ENCODE results near the gene CATSPER3.

- TF ChIP-seq, protein P1, sequence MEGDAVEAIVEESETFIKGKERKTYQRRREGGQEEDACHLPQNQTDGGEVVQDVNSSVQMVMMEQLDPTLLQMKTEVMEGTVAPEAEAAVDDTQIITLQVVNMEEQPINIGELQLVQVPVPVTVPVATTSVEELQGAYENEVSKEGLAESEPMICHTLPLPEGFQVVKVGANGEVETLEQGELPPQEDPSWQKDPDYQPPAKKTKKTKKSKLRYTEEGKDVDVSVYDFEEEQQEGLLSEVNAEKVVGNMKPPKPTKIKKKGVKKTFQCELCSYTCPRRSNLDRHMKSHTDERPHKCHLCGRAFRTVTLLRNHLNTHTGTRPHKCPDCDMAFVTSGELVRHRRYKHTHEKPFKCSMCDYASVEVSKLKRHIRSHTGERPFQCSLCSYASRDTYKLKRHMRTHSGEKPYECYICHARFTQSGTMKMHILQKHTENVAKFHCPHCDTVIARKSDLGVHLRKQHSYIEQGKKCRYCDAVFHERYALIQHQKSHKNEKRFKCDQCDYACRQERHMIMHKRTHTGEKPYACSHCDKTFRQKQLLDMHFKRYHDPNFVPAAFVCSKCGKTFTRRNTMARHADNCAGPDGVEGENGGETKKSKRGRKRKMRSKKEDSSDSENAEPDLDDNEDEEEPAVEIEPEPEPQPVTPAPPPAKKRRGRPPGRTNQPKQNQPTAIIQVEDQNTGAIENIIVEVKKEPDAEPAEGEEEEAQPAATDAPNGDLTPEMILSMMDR (IDR thresholded peaks at IDR 0.05 in 2 of 3, conservative IDR thresholded peaks at IDR 0.05 in 1 of 3; ENCODE audit: borderline replicate concordance in 1 of 3, insufficient read depth in 1 of 3, low read depth in 2 of 3, low read length in 2 of 3), result no peak
- TF ChIP-seq EZH2 (IDR thresholded peaks at IDR 0.05), result no peak
- no peak for TF ChIP-seq ELF1 (IDR thresholded peaks at IDR 0.05; ENCODE audit: borderline replicate concordance, low read depth)
- TF ChIP-seq MAX (IDR thresholded peaks at IDR 0.05), result no peak
- no peak for TF ChIP-seq YY1 (IDR thresholded peaks at IDR 0.05; ENCODE audit: extremely low read depth, insufficient replicate concordance, low read depth, low read length)
- TF ChIP-seq EZH2phosphoT487 (IDR thresholded peaks at IDR 0.05; ENCODE audit: borderline replicate concordance), result no peak
- no peak for TF ChIP-seq SP1 (IDR thresholded peaks at IDR 0.05; ENCODE audit: low read depth)
- no peak for TF ChIP-seq RAD21 (IDR thresholded peaks at IDR 0.05; ENCODE audit: low read depth)
- TF ChIP-seq POLR2AphosphoS5 (IDR thresholded peaks at IDR 0.05; ENCODE audit: low read depth, low read length), result no peak
- no peak for TF ChIP-seq REST (IDR thresholded peaks at IDR 0.05; ENCODE audit: low read depth)
- TF ChIP-seq CEBPB (IDR thresholded peaks at IDR 0.05; ENCODE audit: low read depth), result no peak
Measured at GRCh38 chr5:134975078-134975715, 7.5 kb downstream of the CATSPER3 start.

Measured in HCT116 (cell line).